Osteoblast (primary cell): ENCODE data around the gene SPEG. TPM values are rescaled to one million over a fixed set of nuclear protein-coding genes. Genes with fewer than 3 reads are reported as not detected.

ENCODE experiments used
- DNase-seq: peaks from one replicate; pipeline ENCODE4 v3.0.0; 2011; ENCODE audit warnings: low spot score, mixed read lengths; ENCODE audit not compliant: insufficient read length; ENCODE audit errors: missing footprints
- H2AFZ ChIP-seq: 2 replicates; pipeline ENCODE4 v1.6.0; 2011; ENCODE audit warnings: mild to moderate bottlenecking, low read length
- H3K27ac ChIP-seq: 2 replicates; pipeline ENCODE4 v1.5.1; 2011; ENCODE audit warnings: mild to moderate bottlenecking, low read depth, low read length, moderate library complexity
- H3K27me3 ChIP-seq: 2 replicates; pipeline ENCODE4 v1.6.0; 2012; ENCODE audit warnings: mild to moderate bottlenecking, control low read depth, inconsistent platforms, low read length, moderate library complexity; ENCODE audit not compliant: insufficient read depth
- H3K36me3 ChIP-seq: 2 replicates; pipeline ENCODE4 v1.5.1; 2011; ENCODE audit warnings: mild to moderate bottlenecking, low read length, control low read depth, moderate library complexity; ENCODE audit not compliant: insufficient read depth
- H3K4me1 ChIP-seq: 2 replicates; pipeline ENCODE4 v1.5.1; 2011; ENCODE audit warnings: mild to moderate bottlenecking, low read length, control low read depth, moderate library complexity; ENCODE audit not compliant: insufficient read depth
- H3K4me2 ChIP-seq: 2 replicates; pipeline ENCODE4 v1.6.0; 2011; ENCODE audit warnings: mild to moderate bottlenecking, low read length; ENCODE audit not compliant: insufficient read depth
- H3K4me3 ChIP-seq: fragments of 200-600 bp; sonication (generic); 3 replicates; pipeline ENCODE4 v1.5.1; 2012; ENCODE audit warnings: mild to moderate bottlenecking, low read length, inconsistent platforms; ENCODE audit not compliant: insufficient read depth
- H3K79me2 ChIP-seq: 2 replicates; pipeline ENCODE4 v1.6.0; 2012; ENCODE audit warnings: mild to moderate bottlenecking, low read length, control low read depth, inconsistent platforms; ENCODE audit not compliant: insufficient read depth
- H3K9me3 ChIP-seq: 2 replicates; pipeline ENCODE4 v1.5.1; 2011; ENCODE audit warnings: low read depth, low read length, control low read depth
- H4K20me1 ChIP-seq: 2 replicates; pipeline ENCODE4 v1.6.0; 2012; ENCODE audit warnings: mild to moderate bottlenecking, low read length, control low read depth; ENCODE audit not compliant: insufficient read depth
- total RNA-seq: library from RNA; depleted of rRNA; stranded (reverse); fragments of >200 nt; gene quantifications from 2 replicates; pipeline ENCODE4 v1.2.3, GENCODE V29; 2012
- TF ChIP-seq, protein P1 (sequence below): IDR thresholded peaks from 2 replicates; pipeline ENCODE4 v1.5.1; 2011; ENCODE audit warnings: mild to moderate bottlenecking, low read depth, low read length, moderate library complexity; ENCODE audit errors: extremely low read depth

The SPEG gene
- total RNA-seq, 1 donor, result 26.4 TPM

DNA sequence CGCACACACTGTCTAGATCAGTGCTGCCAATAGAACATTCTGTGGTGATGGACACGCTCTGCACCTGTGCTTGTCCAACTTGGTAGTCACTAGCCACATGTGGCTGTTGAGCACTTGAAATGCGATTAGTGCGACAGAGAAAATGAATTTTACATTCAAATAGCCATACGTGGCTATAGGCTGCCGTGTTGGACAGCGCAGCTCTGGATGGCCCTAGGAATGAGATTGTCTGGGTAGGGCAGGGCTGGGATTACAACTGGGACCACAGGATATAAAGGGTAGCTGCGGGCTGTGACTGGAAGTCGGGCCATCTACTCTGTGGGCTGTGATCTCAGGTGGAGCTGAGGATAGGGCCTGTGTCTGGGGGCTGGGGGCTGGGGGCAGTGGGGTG is 84.9 kb downstream of the SPEG start:
- H2AFZ ChIP-seq, result no peak overlapping the region
- no peaks in the 10 kb centered on the region for H3K36me3 ChIP-seq
- no peak overlapping the region for H3K27ac ChIP-seq
- H3K27me3 ChIP-seq, result peaks cover 15% of the 10 kb centered on the region
- H3K9me3 ChIP-seq, result no peaks in the 10 kb centered on the region
- no peak for DNase-seq
- no peak overlapping the region for H3K4me3 ChIP-seq
- TF ChIP-seq, protein P1, sequence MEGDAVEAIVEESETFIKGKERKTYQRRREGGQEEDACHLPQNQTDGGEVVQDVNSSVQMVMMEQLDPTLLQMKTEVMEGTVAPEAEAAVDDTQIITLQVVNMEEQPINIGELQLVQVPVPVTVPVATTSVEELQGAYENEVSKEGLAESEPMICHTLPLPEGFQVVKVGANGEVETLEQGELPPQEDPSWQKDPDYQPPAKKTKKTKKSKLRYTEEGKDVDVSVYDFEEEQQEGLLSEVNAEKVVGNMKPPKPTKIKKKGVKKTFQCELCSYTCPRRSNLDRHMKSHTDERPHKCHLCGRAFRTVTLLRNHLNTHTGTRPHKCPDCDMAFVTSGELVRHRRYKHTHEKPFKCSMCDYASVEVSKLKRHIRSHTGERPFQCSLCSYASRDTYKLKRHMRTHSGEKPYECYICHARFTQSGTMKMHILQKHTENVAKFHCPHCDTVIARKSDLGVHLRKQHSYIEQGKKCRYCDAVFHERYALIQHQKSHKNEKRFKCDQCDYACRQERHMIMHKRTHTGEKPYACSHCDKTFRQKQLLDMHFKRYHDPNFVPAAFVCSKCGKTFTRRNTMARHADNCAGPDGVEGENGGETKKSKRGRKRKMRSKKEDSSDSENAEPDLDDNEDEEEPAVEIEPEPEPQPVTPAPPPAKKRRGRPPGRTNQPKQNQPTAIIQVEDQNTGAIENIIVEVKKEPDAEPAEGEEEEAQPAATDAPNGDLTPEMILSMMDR, result no peak
- peaks cover 16% of the 10 kb centered on the region for H3K4me1 ChIP-seq
- H3K79me2 ChIP-seq, result no peaks in the 10 kb centered on the region
- H3K4me2 ChIP-seq, result no peak overlapping the region
- no peaks in the 10 kb centered on the region for H4K20me1 ChIP-seq

DNA sequence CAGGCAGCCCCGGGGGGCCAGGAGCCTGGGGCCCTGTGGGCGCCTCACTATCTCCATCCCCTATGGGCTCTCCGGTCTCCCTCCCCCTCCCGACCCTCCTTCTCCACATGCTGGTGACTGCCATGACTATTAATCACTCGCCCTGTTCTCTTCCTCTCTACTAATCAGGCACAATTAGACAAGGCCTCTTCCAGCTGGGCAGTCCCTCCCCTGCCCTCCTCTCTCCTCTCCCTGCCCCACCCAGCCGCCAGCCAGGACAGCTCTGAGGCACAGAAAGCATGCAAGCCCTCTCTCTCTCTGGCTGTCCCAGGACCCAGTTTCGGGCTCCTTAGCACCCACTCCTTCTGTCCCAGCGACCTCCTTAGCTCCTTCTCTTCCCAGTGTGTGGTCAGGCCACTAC is 85.4 kb downstream of the SPEG start:
- Histone ChIP-seq H3K27me3 (peaks cover 14% of the 10 kb centered on the region), H3K9me3 (no peaks in the 10 kb centered on the region), H3K79me2 (no peaks in the 10 kb centered on the region), H2AFZ (no peak overlapping the region), H4K20me1 (no peaks in the 10 kb centered on the region), H3K4me1 (peaks cover 16% of the 10 kb centered on the region), H3K36me3 (no peaks in the 10 kb centered on the region), H3K4me3 (no peak overlapping the region), H3K27ac (no peak overlapping the region), H3K4me2 (no peak overlapping the region)
- TF ChIP-seq, protein P1, result no peak
- peak; percentile 86 for DNase-seq

DNA sequence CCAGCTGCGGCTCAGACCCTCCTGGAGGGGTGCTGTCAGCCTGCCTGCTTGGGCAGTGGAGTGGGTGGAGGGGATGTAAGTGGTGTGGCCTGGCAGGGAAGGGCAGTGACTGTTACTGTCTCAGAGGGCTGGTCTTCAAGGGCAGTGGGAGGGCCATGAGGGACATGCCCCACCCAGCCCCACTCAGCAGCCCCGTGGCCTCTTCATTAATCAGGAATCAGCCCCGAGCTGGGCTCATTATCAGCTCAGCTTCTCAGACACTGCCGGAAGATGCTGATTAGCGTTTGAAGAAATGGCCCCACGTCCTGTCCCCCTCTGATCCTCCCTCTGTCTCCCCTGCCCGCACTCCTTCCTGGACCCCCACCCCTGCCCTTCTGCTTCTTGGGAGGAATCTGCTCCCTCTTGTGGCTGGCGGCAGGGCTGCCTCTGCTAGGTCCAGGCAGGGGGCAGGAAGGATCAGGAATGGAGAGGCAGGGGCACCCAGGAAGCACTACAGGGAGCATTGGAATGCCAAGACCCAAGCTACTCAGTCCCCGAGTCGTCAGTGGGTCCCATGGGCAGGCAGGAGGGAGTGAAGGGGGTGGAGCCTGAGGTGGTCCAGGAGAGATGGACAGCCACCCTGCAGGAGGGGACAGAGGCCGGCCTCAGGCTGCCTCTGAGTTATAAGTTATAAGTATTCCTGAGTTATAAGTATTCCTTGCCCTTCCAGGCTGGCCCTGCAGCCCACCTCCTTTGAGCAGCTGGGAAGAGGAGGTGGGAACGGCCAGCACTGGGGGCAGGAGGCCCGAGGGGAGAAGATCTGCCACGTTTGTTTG is 86.6 kb downstream of the SPEG start:
- no peaks in the 10 kb centered on the region for H3K36me3 ChIP-seq
- no peaks in the 10 kb centered on the region for H4K20me1 ChIP-seq
- no peaks in the 10 kb centered on the region for H3K9me3 ChIP-seq
- peak overlapping the region; percentile 45 for H3K4me3 ChIP-seq
- H3K79me2 ChIP-seq, result no peaks in the 10 kb centered on the region
- H3K4me2 ChIP-seq, result peak overlapping the region; percentile 71
- H2AFZ ChIP-seq, result peak overlapping the region; percentile 85
- H3K27ac ChIP-seq, result peak overlapping the region; percentile 54
- TF ChIP-seq, protein P1, result peak; percentile 75
- peaks cover 7% of the 10 kb centered on the region for H3K27me3 ChIP-seq
- DNase-seq, result peak; percentile 96
- H3K4me1 ChIP-seq, result peaks cover 16% of the 10 kb centered on the region
